GM23248 (cell line): ENCODE data around the gene SEL1L.

Experiments
- EZH2 ChIP-seq: fragments of 200-600 bp; sonication (generic); IDR thresholded peaks from 2 replicates; pipeline ENCODE4 v1.6.1; 2018; ENCODE audit warnings: antibody characterized with exemption, mild to moderate bottlenecking; ENCODE audit not compliant: insufficient read depth, poor library complexity, severe bottlenecking
- EZH2phosphoT487 ChIP-seq: fragments of 200-600 bp; sonication (generic); IDR thresholded peaks from 2 replicates; pipeline ENCODE4 v1.6.1; 2018; ENCODE audit warnings: antibody characterized with exemption, moderate library complexity, mild to moderate bottlenecking, low read depth; ENCODE audit not compliant: insufficient read depth

- no peak for TF ChIP-seq EZH2
- TF ChIP-seq EZH2phosphoT487 = no peak
Observed at GRCh38 chr14:81567302-81567701, 33.6 kb upstream of the SEL1L start.
